PC-3 (cell line): ENCODE results near the gene FIBIN.

Experiments used
- CTCF ChIP-seq: fragments of 300-600 bp; sonication (generic); conservative IDR thresholded peaks from 2 replicates; pipeline ENCODE4 v1.5.1; 2017; ENCODE audit warnings: antibody characterized with exemption, low read depth, mild to moderate bottlenecking, low read length
- EZH2phosphoT487 ChIP-seq: fragments of 300-600 bp; sonication (generic); IDR thresholded peaks from 2 replicates; pipeline ENCODE4 v1.6.1; 2018; ENCODE audit warnings: mild to moderate bottlenecking, antibody characterized with exemption, low read length, borderline replicate concordance

GRCh38 chr11:26947379-26947844 lies 46.5 kb upstream of the FIBIN start:
- TF ChIP-seq CTCF = no peak
- TF ChIP-seq EZH2phosphoT487 = no peak
